Measurements from ENCODE around the gene PTPRG.

GRCh38 chr3:62113092-62113491 lies 551.7 kb downstream of the PTPRG start:
- TF ChIP-seq CTCF (IDR thresholded peaks at IDR 0.05 in 2 of 3, conservative IDR thresholded peaks at IDR 0.05 in 1 of 3; ENCODE audit: control insufficient read depth in 2 of 3, extremely low read depth in 1 of 3, insufficient read depth in 1 of 3, low read depth in 3 of 3, low read length in 3 of 3) (no peak), SP1 (IDR thresholded peaks at IDR 0.05; ENCODE audit: low read depth, low read length) (no peak), ZNF687 (IDR thresholded peaks at IDR 0.05) (no peak), ZBTB40 (IDR thresholded peaks at IDR 0.05; ENCODE audit: borderline replicate concordance) (no peak), NFYA (IDR thresholded peaks at IDR 0.05; ENCODE audit: borderline replicate concordance, low read depth, low read length) (no peak), GABPA (IDR thresholded peaks at IDR 0.05; ENCODE audit: low read depth) (no peak), E4F1 (IDR thresholded peaks at IDR 0.05; ENCODE audit: borderline replicate concordance, partially characterized antibody) (no peak), FOXK2 (IDR thresholded peaks at IDR 0.05) (no peak), ZNF622 (IDR thresholded peaks at IDR 0.05) (no peak)
